Fibroblast of the conjunctiva (primary cell): ENCODE measurements around the gene PCDH9.
"Not testable (repeated sequence)": the region's sequence is repeated elsewhere in the genome, so short reads cannot be mapped to it uniquely, and the experiment has no call there.

Experiments used
- DNase-seq: peaks from one replicate; pipeline ENCODE4 v3.0.0-alpha.2; 2010; ENCODE audit warnings: low read depth

PCDH9 gene

GRCh38 chr13:67128136-67128535 is 102.0 kb downstream of the PCDH9 start:
- no peak for DNase-seq

- DNase-seq = no peak
Measured at GRCh38 chr13:67125681-67126080, 104.5 kb downstream of the PCDH9 start.

- no peak for DNase-seq
Measured at GRCh38 chr13:67123165-67123564, 107.0 kb downstream of the PCDH9 start.

- no peak for DNase-seq
Measured at GRCh38 chr13:67122251-67122650, 107.9 kb downstream of the PCDH9 start.

- peak; percentile 37 for DNase-seq
Measured at GRCh38 chr13:67120872-67121531, 109.1 kb downstream of the PCDH9 start.

GRCh38 chr13:67119481-67119894 is 110.6 kb downstream of the PCDH9 start:
- DNase-seq = peak; percentile 84

GRCh38 chr13:67118277-67118676 is 111.9 kb downstream of the PCDH9 start:
- DNase-seq = no peak

GRCh38 chr13:67117010-67117550 is 113.1 kb downstream of the PCDH9 start:
- no peak for DNase-seq

- no peak for DNase-seq
Measured at GRCh38 chr13:67107979-67108378, 122.2 kb downstream of the PCDH9 start.

GRCh38 chr13:67106502-67107057 is 123.6 kb downstream of the PCDH9 start:
- no peak for DNase-seq

- no peak for DNase-seq
Measured at GRCh38 chr13:67101730-67102467, 128.2 kb downstream of the PCDH9 start.

GRCh38 chr13:67100730-67101129 is 129.4 kb downstream of the PCDH9 start:
- DNase-seq = no peak

- DNase-seq = no peak
Measured at GRCh38 chr13:67099494-67099893, 130.6 kb downstream of the PCDH9 start.

- DNase-seq = no peak
Measured at GRCh38 chr13:67097892-67098452, 132.2 kb downstream of the PCDH9 start.

GRCh38 chr13:67096893-67097292 is 133.2 kb downstream of the PCDH9 start:
- not testable (repeated sequence) for DNase-seq

- no peak for DNase-seq
Measured at GRCh38 chr13:67096418-67096817, 133.7 kb downstream of the PCDH9 start.

GRCh38 chr13:67095621-67096020 is 134.5 kb downstream of the PCDH9 start:
- no peak for DNase-seq

- DNase-seq = no peak
Measured at GRCh38 chr13:67094952-67095351, 135.2 kb downstream of the PCDH9 start.

- DNase-seq = no peak
Measured at GRCh38 chr13:67094078-67094477, 136.1 kb downstream of the PCDH9 start.

GRCh38 chr13:67091603-67092002 is 138.5 kb downstream of the PCDH9 start:
- no peak for DNase-seq

GRCh38 chr13:67090856-67091255 is 139.3 kb downstream of the PCDH9 start:
- no peak for DNase-seq

GRCh38 chr13:67087527-67087926 is 142.6 kb downstream of the PCDH9 start:
- DNase-seq = no peak

- DNase-seq = no peak
Measured at GRCh38 chr13:67086260-67086659, 143.9 kb downstream of the PCDH9 start.
